COLO829 (cell line): ENCODE results near the gene BRSK1.

ENCODE experiments used
- DNase-seq: peaks from one replicate; pipeline ENCODE4 v3.0.0; 2012; ENCODE audit warnings: low spot score

The BRSK1 gene

DNA sequence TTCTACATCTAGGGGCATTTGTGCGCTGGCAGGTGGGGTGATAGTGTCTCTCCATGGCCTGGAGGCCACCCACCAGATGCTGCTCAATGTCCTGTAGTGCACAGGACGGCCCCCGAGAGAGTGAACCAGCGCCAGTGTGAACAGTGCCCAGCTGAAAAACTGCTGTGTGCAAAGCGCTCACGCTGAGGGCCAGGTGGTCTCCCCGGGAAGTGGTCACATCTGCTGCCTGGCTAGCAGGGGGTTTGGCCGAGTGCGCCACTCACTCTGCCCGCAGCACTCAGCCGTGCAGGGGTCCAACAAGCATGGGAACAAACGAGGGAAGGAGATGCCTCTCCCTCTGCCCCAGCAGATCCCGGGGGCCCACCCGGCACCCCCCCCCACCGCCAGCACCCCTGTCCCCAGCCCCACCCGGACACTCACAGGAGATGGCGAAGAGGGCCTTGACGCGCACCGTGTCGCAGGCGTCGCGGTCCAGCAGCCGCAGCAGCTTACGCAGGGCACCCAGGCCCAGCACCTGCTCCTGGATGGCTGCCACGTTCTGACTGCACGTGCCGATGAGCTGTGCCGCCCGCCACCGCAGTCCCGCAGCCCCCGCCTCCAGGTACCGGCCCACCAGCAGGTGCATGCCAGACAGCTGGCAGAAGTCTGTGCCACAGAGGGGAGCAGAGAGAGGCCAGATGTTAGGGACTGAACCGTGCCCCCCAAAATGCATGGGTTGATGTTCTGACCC, 9.7 kb upstream of the BRSK1 start:
- DNase-seq = no peak

DNA sequence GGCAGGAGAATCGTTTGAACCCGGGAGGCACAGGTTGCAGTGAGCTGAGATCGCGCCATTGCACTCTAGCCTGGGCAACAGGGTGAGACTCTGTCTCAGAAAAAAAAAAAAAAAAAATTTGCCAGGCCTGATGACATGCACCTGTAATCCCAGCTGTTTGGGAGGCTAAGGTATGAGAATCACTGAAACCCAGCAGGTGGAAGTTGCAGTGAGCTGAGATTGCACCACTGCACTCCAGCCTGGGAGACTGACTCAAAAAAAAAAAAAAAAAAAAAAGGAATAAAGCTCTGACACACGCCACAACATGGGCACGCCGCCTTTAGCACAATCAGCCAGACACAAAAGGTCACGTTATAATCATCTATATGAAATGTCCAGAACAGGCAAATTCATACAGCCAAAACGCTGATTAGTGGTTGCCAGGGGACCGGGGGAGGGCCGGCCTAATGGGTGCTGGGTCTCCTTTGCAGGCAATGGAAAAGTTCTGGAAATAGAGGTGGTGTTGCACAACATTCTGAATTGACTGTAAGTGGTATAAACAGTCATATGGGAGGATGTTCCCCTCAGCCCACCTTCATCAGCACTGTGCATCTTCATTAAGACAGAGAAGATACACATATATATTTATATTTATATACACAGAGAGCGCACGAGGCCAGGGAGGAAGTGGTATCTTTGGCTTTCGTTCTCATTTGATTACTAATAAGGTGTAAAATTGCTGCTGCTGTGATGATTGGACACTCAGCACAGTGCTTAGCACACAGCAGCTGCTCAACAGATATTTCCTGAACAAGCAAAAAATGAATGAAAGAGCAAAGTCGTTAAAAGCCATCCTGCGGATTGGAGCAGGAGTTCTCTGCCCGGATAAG, 7.7 kb upstream of the BRSK1 start:
- no peak for DNase-seq

DNA sequence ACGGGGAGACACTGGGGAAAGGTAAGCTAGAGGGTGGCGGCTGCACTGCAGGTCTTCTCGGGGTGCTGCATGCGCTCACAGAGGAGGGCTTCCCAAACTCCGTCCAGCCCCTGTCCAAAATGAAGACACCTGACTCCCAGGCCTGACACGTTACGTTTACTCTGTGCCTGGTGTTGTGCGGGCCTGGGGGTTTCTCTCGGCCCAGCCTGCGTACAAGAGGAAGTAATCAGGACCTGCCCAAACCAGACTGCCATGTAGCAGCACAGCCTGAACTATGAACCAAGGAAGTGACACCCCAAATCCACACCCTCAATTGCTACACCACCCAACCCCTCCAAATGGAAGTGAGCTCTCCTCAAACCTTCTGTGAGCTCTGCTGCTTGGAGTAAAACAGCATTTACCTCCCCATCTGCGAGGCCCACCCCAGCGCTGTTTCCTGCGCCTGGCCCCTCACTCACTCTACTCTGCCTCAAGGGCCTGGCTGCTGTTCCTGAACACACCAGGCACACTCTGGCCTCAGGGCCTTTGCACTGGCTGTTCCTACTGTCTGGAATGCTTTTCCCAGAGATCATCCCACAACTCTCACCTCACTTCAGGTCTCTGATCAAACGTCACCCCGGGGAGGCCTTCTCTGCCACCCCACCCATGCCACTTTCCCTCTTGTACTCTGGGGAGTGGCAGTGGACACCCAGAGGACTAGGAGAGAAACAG, 6.9 kb upstream of the BRSK1 start:
- DNase-seq = no peak

DNA sequence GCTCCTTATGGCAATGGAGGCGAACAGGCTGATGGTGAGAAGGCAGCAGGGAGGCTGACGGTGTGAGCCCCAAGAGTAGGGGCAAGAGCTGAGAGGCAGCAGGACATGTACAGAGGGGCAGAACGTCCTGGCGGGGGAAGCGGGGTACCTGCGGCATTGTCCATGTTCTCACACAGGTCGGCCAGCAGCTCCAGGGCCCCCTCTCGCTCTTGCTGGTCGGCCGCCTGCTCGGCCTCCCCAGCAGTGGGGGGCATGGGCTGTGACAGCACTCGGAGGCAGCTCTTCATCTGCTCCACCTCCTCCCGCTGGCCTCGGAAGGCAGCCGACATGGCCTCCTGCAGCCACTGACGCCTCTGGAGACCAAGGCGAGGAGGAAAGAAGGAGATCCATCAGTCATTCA, 6.3 kb upstream of the BRSK1 start:
- DNase-seq = no peak

DNA sequence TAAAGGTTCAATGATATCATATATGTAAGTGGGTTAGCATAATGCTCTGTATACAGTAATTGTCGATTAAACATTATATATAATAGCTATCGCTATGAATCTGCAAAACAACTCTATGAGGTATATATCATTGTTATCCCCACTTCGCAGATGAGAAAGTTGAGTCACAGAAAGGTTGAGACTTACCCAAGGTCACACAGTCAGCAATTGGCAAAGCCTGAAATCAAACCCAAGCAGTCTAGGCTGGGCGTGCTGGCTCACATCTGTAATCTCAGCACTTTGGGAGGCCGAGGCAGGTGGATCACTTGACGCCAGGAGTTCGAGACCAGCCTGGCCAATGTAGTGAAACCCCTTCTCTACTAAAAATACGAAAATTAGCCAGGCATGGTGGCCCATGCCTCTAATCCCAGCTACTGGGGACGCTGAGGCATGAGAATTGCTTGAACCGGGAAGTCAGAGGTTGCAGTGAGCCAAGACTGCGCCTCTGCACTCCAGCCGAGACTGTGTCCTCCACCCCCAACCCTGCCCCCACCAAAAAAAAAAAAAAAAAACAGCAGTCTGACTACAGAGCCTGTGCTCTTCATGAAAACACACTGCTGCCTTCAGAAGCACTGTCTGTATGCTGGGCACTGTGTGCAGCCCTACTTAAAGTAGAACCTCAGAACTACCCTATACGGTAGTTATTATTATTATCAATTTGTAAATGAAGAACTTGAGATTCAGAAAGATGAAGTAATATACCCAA, 5.2 kb upstream of the BRSK1 start:
- no peak for DNase-seq

DNA sequence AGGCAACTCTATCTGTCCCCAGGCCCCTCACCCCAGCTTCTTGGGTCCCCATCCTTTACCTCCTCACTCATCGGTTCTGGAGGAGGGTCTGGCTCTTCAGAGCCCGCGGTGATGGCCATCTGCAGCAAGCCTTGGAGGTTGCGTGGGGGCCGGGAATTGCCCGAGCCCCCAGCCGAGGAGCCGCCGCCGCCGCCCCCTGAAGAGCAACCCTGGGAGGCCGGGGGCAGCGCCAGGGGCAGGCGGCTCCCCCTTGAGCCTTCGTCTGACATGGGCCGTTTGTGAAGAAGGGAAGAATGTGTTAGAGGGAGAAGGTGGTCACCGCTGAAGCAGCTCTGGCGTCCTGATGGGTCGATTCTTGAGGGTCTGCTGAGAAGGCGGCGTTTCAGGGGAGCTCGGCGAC, 4.5 kb upstream of the BRSK1 start:
- no peak for DNase-seq

DNA sequence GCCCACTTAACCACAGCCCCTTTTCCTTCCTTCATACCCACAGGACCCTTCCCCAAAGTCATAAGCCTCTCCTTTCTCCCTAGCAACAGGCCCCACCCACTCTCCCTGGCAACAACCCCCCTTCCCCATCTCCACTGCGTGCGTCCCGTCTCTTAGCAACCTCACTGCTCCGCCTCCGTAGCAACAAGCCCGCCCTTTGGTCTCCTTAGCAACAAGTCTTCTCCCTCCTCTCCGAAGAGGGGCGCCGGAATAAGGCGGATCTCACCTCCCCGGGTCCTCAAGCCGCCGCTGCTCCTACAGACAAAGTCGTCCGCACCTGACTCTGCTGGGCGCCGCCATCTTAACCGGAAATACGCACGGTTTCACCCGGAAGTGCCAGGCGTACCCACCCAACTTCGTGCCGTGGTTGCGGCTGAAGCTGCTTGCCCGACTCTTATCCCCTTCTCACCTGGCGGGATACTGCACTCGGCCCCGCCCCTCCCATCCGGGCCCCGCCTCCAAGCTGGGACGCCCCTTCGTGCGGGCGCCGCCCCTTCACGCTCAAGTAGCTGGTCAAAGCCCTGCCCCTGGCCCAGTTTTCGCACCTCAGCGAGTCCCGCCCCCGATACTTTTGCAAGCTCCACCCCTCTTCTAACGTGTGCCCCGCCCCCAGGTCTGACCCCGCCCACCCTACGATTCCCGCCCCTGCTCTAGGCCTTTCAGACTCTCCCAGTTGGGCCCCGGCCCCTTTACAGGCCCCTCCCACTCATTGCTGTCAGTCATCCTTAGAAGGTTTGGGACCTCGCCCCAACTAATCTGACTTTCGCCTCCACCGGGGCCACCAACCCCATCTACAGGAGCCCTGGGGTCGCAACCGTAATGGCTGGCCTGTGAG, 3.8 kb upstream of the BRSK1 start, which contains the start of gene HSPBP1:
Gene HSPBP1 (minus strand): TSS at position 341 of the 874 bp plus-strand sequence. CDS start 502 bp downstream, outside the sequence.
- peak; percentile 85 for DNase-seq

DNA sequence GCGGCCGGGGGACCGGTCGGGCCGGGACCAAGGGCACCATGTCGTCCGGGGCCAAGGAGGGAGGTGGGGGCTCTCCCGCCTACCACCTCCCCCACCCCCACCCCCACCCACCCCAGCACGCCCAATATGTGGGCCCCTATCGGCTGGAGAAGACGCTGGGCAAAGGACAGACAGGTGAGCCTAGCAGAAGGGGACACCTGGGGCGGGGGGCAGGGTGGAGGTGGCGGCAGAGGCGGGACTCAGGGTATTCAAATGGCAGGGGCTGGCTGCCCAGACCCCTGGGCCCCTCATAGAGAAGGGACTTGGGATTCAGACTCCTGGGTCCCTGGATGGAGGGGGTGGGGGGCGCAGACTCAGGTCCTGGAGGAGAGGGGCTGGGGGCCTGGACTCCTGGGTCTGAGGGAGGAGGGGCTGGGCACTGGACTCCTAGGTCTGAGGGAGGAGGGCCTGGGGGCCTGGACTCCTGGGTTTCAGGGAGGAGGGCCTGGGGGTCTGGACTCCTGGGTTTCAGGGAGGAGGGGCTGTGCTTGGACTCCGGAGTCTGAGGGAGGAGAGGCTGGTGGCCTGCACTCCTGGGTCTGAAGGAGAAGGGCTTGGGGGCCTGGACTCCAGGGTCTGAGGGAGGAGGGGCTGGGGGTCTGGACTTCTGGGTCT, 735 bp downstream of the BRSK1 start:
- DNase-seq = no peak

DNA sequence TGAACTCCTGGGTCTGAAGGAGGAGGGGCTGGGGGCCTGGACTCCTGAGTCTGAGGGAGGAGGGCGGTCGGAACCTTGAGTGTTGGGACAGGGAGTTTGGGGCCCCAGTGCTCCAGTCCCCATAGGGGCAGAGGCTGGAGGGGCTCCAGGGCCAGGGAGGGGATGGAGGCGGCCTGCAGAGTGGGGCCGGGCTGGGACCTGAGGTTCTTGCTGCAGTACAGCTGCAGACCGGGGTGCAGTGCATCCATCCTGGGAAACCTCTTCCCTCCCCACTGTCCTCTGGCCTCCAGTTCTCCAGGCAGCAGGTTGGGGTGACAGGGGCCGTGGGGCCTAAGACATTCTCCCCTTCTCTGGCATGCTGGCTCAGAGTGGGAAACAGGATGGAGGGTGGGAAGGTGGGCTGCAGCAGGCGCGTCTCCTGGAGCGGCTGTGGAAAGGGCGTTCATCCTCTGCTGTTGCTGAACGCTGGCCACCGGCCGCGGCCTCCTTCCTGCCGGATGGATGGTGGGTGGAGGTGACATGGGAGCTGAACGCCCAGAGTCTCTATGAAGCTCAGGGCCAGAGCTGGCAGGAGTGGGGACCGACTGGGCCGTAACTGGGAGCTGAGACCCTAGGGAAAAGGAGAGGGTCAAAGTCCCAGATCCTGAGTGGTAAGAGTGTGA, 1.6 kb downstream of the BRSK1 start:
- no peak for DNase-seq

DNA sequence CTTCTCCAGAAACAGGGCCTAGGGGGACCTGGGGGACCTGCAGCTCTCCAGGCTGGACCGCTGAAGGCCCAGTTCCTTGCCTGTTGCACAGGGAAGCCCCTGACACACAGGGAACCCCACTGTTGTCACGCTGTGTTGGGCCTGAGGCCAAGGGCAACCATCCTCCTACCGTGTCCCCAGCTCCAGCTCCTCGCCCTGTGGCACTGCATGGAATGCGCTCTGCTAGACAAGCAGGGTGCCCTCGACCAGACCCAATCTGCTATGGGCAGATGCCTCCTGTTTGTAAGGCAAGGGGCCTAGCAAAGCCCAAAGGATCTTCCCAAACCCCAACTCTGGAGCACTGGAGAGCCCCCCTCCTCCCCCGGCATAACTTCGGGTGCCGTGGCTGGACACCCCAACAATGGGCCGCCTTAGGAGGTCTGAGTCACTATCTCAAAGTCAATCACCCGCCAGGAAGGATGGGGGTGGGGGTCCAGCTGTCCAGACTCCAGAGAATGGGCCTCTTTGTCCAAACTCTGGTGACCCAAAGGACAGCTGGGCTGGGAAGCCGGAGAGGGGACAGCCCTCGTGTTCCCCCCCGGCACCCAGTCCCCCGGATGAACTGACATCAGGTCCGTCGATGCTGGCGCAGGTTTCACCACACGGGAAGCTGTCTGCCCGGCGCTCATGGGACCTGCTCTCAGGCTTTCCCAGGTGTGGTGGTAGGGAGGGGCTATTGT, 3.7 kb downstream of the BRSK1 start:
- no peak for DNase-seq

DNA sequence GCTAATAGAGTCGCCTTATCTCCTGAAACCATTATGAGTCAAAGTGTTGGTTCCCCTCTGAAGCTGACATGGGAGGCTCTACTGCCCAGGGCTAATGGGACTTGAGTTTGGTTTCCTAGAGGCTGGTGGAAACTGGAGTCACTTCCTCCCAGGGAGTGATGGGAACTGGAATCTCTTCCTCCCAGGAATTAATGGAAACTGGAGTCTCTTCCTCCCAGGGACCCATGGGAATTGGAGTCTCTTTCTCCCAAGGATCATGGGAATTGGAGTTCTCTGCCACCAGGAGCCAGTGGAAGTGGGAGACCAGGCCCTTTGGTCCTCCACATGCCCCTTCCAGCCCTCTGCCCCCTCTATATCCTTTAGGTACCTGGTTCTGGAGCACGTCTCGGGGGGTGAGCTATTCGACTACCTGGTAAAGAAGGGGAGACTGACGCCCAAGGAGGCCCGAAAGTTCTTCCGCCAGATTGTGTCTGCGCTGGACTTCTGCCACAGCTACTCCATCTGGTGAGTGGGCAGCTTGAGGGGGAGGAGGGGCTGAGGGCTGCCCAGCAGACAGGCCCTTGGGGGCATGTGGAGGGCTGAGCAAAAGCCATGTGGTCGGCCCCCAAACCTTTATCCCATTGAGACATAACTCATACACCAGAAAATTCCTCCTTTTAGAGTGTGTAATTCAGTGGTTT, 5.5 kb downstream of the BRSK1 start:
- DNase-seq = no peak

DNA sequence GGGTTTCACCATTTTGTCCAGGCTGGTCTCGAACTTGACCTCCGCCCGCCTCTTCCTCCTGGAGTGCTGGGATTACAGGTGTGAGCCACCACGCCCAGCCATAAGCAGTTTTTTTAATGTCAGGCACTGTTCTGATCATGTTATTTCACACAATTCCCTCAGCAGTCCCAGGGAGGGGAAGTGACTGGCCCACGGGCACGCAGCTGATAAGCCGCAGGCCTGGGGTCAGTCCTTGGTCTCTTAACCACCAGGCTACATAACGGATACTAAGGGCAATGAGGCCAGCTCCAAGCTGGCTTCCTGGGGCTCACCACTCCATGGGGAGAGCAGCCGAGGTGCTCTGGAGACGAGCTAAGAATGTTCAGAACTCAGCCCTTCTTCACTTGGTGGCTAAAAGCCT, 13.5 kb downstream of the BRSK1 start:
- DNase-seq = no peak

DNA sequence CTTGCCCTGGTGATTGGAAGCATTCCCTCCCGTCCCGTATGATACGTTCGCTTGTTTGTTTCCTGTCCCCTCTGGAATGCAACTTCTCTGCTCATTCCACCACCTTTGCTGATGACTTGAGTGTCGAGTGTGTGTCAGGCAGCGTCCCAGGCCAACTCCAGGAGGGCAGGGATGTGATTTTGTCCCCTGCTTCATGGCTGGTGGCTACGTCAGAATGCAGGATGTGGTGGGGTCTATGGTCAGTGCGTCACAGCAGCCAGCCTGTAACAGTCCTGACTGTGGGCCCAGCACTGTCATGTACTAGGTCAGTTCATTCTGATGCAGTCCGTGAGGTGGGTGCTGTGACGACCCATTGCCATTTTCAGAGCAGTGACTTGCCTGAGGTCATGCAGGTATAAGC, 16.2 kb downstream of the BRSK1 start:
- DNase-seq = no peak

DNA sequence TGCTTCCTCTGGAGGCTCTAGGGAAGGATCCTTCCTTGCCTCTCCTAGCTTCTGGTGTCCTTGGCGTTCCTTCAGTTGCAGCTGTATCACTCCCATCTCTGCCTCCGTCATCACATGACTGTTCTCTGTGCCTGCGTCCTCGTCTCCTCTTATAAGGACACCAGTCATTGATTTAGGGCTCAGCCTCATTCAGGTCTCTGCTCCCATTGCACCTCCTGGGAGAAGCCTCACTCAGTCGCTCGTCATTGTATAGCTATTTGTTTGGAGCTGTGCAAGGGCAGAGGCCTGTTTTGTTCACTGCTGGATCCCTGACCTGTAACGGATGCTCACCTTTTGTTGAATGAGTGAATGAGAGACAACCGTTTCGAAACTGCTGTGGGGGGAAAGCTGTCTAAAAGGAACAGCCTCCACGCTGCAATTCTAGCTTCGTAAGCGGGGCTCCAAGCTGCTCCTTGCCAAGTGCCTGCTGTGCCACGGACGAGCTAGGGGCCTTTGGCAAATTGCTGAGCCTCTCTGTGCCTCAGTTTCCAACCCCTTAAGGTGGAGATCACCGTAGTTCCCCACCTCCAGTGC, 17.2 kb downstream of the BRSK1 start:
- no peak for DNase-seq

DNA sequence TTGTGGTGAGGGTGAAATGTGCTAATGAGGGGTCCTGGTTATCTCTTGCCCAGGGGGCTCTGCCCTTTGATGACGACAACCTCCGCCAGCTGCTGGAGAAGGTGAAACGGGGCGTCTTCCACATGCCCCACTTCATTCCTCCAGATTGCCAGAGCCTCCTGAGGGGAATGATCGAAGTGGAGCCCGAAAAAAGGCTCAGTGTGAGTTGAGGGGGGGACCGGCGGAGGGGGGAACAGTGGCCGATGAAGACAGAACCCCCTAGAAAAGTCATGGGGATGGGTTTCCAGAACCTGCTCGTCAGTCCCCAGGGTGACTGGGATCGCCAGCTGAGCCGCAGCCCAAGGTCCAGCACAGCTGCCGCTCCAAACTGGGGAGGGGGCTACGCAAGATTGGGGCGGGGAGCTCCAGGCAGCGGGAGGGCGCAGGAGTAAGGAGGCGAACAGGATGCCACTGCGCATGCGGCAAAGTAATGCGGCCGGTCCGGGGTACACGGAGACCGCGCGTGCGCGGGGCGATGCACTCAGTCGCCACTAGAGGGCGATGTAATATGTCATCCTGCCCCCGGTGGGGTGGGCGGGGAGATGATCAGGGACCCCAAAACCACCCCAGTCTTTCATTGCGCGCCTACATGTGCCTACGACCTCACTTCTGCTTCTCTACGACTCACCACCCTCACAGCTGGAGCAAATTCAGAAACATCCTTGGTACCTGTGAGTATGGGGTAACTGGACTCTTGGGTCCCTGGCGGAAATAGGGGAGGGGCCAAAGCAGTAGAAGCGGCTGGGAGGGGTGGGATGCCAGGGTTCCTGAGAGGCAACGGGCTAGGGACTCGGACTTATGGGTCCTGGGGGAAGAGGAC, 17.9 kb downstream of the BRSK1 start:
- peak; percentile 98 for DNase-seq

DNA sequence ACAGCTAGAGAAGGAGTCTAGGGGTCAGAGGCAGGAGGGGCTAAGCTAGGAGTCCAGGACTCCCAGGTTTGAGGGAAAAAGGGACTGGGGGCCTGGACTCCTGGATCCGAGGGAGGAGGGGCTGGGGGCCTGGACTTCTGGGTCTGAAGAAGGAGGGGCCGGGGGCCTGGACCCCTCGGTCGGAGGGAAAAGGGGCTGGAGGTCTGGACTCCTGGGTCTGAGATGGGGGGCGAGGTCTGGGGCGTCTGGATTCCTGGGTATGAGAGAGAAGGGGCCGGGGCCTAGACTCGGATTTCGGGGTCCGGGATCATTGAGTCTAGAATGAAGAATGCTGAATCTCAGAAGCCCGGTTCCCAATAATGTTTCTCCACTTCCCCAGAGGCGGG, 18.5 kb downstream of the BRSK1 start:
- DNase-seq = no peak

DNA sequence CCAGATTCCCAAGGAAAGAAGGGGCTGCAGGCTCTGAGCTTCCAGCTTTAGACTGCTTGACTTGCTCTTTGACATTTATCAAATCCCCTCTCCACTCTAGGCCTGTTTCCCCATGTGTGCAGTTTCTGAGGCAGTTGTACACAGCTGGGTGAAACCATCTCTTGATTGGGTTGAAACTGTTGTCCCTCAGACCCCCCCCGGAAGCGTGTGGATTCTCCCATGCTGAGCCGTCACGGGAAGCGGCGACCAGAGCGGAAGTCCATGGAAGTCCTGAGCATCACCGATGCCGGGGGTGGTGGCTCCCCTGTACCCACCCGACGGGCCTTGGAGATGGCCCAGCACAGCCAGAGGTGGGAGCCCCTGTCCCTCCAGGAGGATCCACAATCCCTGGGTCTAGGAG, 19.7 kb downstream of the BRSK1 start:
- no peak for DNase-seq
